Vagina (tissue), 2 donors: Measurements from ENCODE around the gene CTSS. TPM values are rescaled to one million over a fixed set of nuclear protein-coding genes. Genes with fewer than 3 reads are reported as not detected.
"Not testable (repeated sequence)": the region's sequence is repeated elsewhere in the genome, so short reads cannot be mapped to it uniquely, and the experiment has no call there.

Experiments
- DNase-seq, 2 donors: peaks; one replicate each; pipeline ENCODE4 v3.0.0-alpha.2; 2017; ENCODE audit errors: extremely low spot score in 2 of 2
- H3K27ac ChIP-seq: fragments of 200-600 bp; sonication (generic); one replicate; pipeline ENCODE4 v1.5.1; 2019
- H3K27me3 ChIP-seq: fragments of 200-600 bp; sonication (generic); one replicate; pipeline ENCODE4 v1.5.1; 2019
- H3K36me3 ChIP-seq, 2 donors: fragments of 200-600 bp; sonication (generic); one replicate each; pipeline ENCODE4 v1.5.1; 2017 to 2019
- H3K4me1 ChIP-seq: fragments of 200-600 bp; sonication (generic); one replicate; pipeline ENCODE4 v1.5.1; 2019
- H3K4me3 ChIP-seq, 2 donors: fragments of 200-600 bp; sonication (generic); 1 replicate in 1 of 2; 2 replicates in 1 of 2; pipeline ENCODE4 v1.5.1; 2016 to 2019
- H3K9me3 ChIP-seq: fragments of 200-600 bp; sonication (generic); one replicate; pipeline ENCODE4 v1.5.1; 2019
- POLR2A ChIP-seq, 2 donors: fragments of 450-650 bp; IDR thresholded peaks; one replicate each; pipeline ENCODE4 v1.6.1; 2017; ENCODE audit warnings: antibody characterized with exemption in 2 of 2, mild to moderate bottlenecking in 2 of 2, moderate library complexity in 2 of 2
- POLR2AphosphoS5 ChIP-seq, 2 donors: sonication (generic); formaldehyde crosslinking; IDR thresholded peaks; one replicate each; pipeline ENCODE4 v1.9.0; 2017; ENCODE audit warnings: antibody characterized with exemption in 2 of 2, mild to moderate bottlenecking in 2 of 2, low read depth in 1 of 2; ENCODE audit not compliant: insufficient read depth in 1 of 2
- intact Hi-C: fragments of 100-400 bp; cut with DNase I; formaldehyde crosslinking; loops from one replicate; pipeline ENCODE4 v1.15.1; 2023
- total RNA-seq: library from RNA; depleted of rRNA; stranded (reverse); fragments of >200 nt; gene quantifications from one replicate; pipeline ENCODE4 v1.2.3, GENCODE V29; 2016
- TF ChIP-seq, protein P1 (sequence below), 3 experiments: fragments of 450-650 bp in 2 of 3; fragments of 200-600 bp in 1 of 3; sonication (generic) in 1 of 3; IDR thresholded peaks; one replicate each; pipeline ENCODE4 v1.5.1; 2017 to 2019; ENCODE audit warnings: antibody characterized with exemption in 3 of 3, mild to moderate bottlenecking in 2 of 3, moderate library complexity in 2 of 3

CTSS gene
- total RNA-seq, 1 donor from 2014 or later, result 34.1 TPM

DNA sequence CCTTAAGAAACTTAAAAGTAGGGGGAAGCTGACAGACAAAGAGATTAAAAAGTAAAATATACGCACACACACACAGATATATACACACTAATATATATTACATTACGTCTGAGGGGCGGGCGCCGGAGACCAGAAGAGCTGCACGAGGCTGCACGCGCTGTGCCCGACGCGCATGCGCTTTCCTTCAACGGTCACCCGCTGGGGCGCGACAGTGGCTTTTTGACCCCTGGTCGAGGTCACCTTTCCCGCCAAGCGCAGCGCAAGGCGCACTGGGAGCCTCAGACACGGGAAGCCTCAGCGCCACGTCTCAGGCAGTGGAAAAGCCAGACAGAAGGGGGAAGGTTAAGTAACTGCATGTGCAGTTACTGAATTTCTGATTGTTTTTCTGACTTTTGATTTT is 44.9 kb downstream of the CTSS start, which contains the start of gene HORMAD1:
TSS of gene HORMAD1 (minus strand) at position 193 of the 400 bp plus-strand sequence. CDS start 1,390 bp downstream, outside the sequence.
- TF ChIP-seq, protein P1, sequence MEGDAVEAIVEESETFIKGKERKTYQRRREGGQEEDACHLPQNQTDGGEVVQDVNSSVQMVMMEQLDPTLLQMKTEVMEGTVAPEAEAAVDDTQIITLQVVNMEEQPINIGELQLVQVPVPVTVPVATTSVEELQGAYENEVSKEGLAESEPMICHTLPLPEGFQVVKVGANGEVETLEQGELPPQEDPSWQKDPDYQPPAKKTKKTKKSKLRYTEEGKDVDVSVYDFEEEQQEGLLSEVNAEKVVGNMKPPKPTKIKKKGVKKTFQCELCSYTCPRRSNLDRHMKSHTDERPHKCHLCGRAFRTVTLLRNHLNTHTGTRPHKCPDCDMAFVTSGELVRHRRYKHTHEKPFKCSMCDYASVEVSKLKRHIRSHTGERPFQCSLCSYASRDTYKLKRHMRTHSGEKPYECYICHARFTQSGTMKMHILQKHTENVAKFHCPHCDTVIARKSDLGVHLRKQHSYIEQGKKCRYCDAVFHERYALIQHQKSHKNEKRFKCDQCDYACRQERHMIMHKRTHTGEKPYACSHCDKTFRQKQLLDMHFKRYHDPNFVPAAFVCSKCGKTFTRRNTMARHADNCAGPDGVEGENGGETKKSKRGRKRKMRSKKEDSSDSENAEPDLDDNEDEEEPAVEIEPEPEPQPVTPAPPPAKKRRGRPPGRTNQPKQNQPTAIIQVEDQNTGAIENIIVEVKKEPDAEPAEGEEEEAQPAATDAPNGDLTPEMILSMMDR (IDR thresholded peaks at IDR 0.05), result no peak
- TF ChIP-seq POLR2A (IDR thresholded peaks at IDR 0.05) (no peak), POLR2AphosphoS5 (IDR thresholded peaks at IDR 0.05; ENCODE audit: insufficient read depth in 1 of 2, low read depth in 1 of 2) (no peak)
- H3K27me3 ChIP-seq, result no peaks in the 10 kb centered on the region
- H3K9me3 ChIP-seq, result no peaks in the 10 kb centered on the region
- H3K27ac ChIP-seq, result no peak within 1 kb of the TSS
- intact Hi-C loops, result no loop called here
- no peak within 1 kb of the TSS for H3K4me3 ChIP-seq
- no peaks in the 10 kb centered on the region for H3K36me3 ChIP-seq
- no peaks in the 10 kb centered on the region for H3K4me1 ChIP-seq
- no peak for DNase-seq

DNA sequence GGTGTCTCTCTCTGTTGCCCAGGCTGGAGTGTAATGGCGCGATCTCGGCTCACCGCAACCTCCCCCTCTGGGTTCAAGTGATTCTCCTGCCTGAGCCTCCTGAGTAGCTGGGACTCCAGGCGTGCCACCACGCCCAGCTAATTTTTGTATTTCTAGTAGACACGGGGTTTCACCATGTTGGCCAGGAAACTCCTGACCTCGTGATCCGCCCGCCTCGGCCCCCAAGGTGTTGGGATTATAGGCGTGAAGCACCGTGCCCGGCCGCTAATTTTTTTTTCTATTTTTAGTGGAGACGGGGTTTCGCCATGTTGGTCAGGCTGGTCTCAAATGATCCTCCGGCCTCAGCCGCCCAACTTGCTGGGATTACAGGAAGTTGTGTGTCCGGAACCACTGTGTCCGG is 45.5 kb downstream of the CTSS start:
- H3K9me3 ChIP-seq, result no peaks in the 10 kb centered on the region
- intact Hi-C loops, result no loop called here
- no peak overlapping the region for H3K4me3 ChIP-seq
- no peak for DNase-seq
- TF ChIP-seq POLR2AphosphoS5 (IDR thresholded peaks at IDR 0.05; ENCODE audit: insufficient read depth in 1 of 2, low read depth in 1 of 2) (no peak), POLR2A (IDR thresholded peaks at IDR 0.05) (no peak)
- TF ChIP-seq, protein P1 (IDR thresholded peaks at IDR 0.05), result no peak
- H3K27me3 ChIP-seq, result no peaks in the 10 kb centered on the region
- no peaks in the 10 kb centered on the region for H3K4me1 ChIP-seq
- H3K27ac ChIP-seq, result no peak overlapping the region
- no peaks in the 10 kb centered on the region for H3K36me3 ChIP-seq

DNA sequence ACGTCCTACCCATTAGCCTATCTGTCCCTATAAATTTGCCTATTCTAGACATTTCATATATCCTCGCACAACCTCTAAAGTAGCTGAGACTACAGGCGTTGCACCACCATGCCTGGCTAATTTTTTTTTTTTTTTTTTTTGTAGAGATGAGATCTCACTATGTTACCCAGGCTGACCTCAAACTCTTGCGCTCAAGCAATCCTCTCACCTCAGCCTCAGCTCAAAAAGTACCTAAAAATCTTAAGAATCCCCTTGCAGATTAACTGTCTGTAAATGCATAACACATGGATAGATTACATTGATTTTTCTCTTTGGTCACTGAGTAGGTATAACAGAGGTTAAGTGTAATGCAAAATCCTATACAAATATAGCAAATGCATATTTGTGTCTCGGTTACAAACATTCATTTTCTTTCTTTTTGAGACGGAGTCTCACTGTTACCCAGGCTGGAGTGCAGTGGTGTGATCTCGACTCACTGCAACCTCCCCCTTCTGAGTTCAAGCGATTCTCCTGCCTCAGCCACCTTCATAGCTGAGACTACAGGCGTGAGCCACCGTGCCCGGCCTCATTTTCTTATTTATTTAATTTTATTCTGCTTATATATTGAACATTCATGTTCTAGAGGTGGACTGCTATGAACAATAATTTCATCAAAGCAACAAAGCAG is 47.2 kb downstream of the CTSS start:
- intact Hi-C loops, result no loop called here
- Histone ChIP-seq H3K4me3 (no peak overlapping the region), H3K9me3 (no peaks in the 10 kb centered on the region), H3K36me3 (no peaks in the 10 kb centered on the region), H3K27me3 (no peaks in the 10 kb centered on the region), H3K4me1 (no peaks in the 10 kb centered on the region), H3K27ac (no peak overlapping the region)
- TF ChIP-seq, protein P1 (IDR thresholded peaks at IDR 0.05), result no peak
- no peak for TF ChIP-seq POLR2A (IDR thresholded peaks at IDR 0.05)
- no peak for TF ChIP-seq POLR2AphosphoS5 (IDR thresholded peaks at IDR 0.05; ENCODE audit: insufficient read depth in 1 of 2, low read depth in 1 of 2)
- no peak for DNase-seq

DNA sequence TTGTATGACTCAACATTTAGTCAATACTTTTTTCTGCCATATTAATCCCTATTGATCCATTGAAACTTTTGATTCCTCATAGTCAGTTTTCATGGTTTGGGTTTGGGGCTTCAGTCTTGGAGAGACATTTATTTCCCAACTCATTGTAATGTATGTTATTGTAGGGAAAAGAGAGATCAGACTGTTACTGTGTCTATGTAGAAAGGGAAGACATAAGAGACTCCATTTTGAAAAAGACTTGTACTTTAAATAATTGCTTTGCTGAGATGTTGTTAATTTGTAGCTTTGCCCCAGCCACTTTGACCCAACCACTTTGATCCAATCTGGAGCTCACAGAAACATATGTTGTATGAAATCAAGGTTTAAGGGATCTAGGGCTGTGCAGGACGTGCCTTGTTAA is 56.5 kb downstream of the CTSS start:
- intact Hi-C loops, DNase-seq, H3K27ac ChIP-seq, H3K4me3 ChIP-seq, H3K9me3 ChIP-seq, H3K27me3 ChIP-seq, H3K36me3 ChIP-seq, H3K4me1 ChIP-seq: not testable (repeated sequence)

DNA sequence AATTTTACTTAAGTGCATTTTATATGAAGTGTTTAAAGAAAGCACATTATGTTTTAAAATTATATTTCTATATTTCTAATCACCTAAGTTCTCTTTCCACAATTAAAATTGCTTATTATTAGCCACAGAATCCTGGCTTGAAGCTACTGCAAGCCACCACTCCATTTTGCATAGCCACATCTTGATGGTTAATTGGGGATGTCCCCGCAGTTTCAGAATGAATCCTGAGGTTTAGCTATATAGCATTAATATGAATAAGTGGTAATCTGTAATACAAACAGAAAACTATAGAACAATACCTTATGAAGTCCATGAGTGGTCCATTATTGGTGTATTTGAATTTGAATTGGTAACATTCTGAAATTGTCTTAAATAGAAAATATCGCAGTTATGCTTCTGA is 57.0 kb downstream of the CTSS start:
- TF ChIP-seq, protein P1 (IDR thresholded peaks at IDR 0.05), result no peak
- TF ChIP-seq POLR2AphosphoS5 (IDR thresholded peaks at IDR 0.05; ENCODE audit: insufficient read depth in 1 of 2, low read depth in 1 of 2) (no peak), POLR2A (IDR thresholded peaks at IDR 0.05) (no peak)
- H3K27me3 ChIP-seq, result no peaks in the 10 kb centered on the region
- DNase-seq, result no peak

More for the DNA sequence above, 57.0 kb downstream of the CTSS start:
- Histone ChIP-seq H3K36me3 (no peaks in the 10 kb centered on the region), H3K4me3 (no peak overlapping the region), H3K4me1 (no peaks in the 10 kb centered on the region), H3K27ac (no peak overlapping the region), H3K9me3 (no peaks in the 10 kb centered on the region)
- intact Hi-C loops, result no loop called here
